Adipose tissue (tissue), 3 donors: ENCODE measurements around the gene SPINK8. TPM values are rescaled to one million over a fixed set of nuclear protein-coding genes. Genes with fewer than 3 reads are reported as not detected.

Experiments
- H3K27ac ChIP-seq: one replicate; pipeline ENCODE4 v1.5.1; 2013; ENCODE audit warnings: low read depth, low read length
- WGBS, 3 donors: extraction: QIAGEN DNeasy Blood & Tissue Kit; methylation state at CpG; one replicate each; pipeline ENCODE4 v1.1.7; 2013; 5-methylcytosine and 5-hydroxymethylcytosine counted together
- polyA plus RNA-seq, 3 donors: library from polyadenylated mRNA; stranded (reverse); fragments of 200-250 nt; gene quantifications; one replicate each; pipeline ENCODE4 v1.2.3, GENCODE V29; 2013
- donor health status: healthy with polysubstance abuse.
- donor health status: Bipolar disorder and iron deficiency.
- donor health status: healthy.

Gene SPINK8
- polyA plus RNA-seq, 3 donors, result not detected

- no peak overlapping the region for H3K27ac ChIP-seq
- 89 to 100% (median 97%) methylated on average over 1 of the region's 1 CpG for WGBS, 3 donors
These were observed 74.9 kb downstream of the SPINK8 start for GRCh38 chr3:48258530-48258929.

Other genes starting within 250 kb of the SPINK8 start
- gene CDC25A, start 145.2 kb downstream of the SPINK8 start, polyA plus RNA-seq, result under 1 TPM; 0.17 to 0.79 (median 0.19) TPM
- 1 to 10 TPM in 1 of 3 donors, under 1 TPM in 1, not detected in 1; 0.88 to 2.5 TPM for gene CAMP, start 110.2 kb downstream of the SPINK8 start, polyA plus RNA-seq
- 1 to 10 TPM; 2.6 to 7.2 (median 4.3) TPM for gene ZNF589, start 92.6 kb downstream of the SPINK8 start, polyA plus RNA-seq
- 10 to 100 TPM; 12.1 to 18.2 (median 15.1) TPM for gene NME6, start 32.3 kb downstream of the SPINK8 start, polyA plus RNA-seq
- gene FBXW12, start 38.6 kb upstream of the SPINK8 start, polyA plus RNA-seq, result 1 to 10 TPM in 1 of 3 donors, not detected in 2; 1.5 TPM
- 10 to 100 TPM; 31.2 to 51.0 (median 35.4) TPM for gene PLXNB1, start 96.4 kb upstream of the SPINK8 start, polyA plus RNA-seq
- 10 to 100 TPM in 2 of 3 donors, 1 to 10 TPM in 1; 5.5 to 14.1 (median 11.6) TPM for gene CCDC51, start 106.5 kb upstream of the SPINK8 start, polyA plus RNA-seq
- gene TMA7, start 106.6 kb upstream of the SPINK8 start, polyA plus RNA-seq, result 100 to 1,000 TPM; 180 to 622 (median 308) TPM
- gene ATRIP, start 113.1 kb upstream of the SPINK8 start, polyA plus RNA-seq, result 1 to 10 TPM; 3.4 to 4.0 (median 3.9) TPM
- 100 to 1,000 TPM in 2 of 3 donors, 10 to 100 TPM in 1; 49.8 to 116 (median 111) TPM for gene SHISA5, start 170.5 kb upstream of the SPINK8 start, polyA plus RNA-seq
- gene PFKFB4, start 223.1 kb upstream of the SPINK8 start, polyA plus RNA-seq, result 1 to 10 TPM; 1.7 to 6.5 (median 5.2) TPM
- gene UCN2, start 230.1 kb upstream of the SPINK8 start, polyA plus RNA-seq, result under 1 TPM in 1 of 3 donors, not detected in 2; 0.04 TPM